ENCODE measurements around the gene LILRA5. TPM values are rescaled to one million over a fixed set of nuclear protein-coding genes. Genes with fewer than 3 reads are reported as not detected.
A peak's percentile ranks its signal among the peaks of the same experiment; 100 is the strongest.
"Not testable (repeated sequence)": the region's sequence is repeated elsewhere in the genome, so short reads cannot be mapped to it uniquely, and the experiment has no call there.

Gene LILRA5
- total RNA-seq, 1 experiment from 2014 or later, result not detected

DNA sequence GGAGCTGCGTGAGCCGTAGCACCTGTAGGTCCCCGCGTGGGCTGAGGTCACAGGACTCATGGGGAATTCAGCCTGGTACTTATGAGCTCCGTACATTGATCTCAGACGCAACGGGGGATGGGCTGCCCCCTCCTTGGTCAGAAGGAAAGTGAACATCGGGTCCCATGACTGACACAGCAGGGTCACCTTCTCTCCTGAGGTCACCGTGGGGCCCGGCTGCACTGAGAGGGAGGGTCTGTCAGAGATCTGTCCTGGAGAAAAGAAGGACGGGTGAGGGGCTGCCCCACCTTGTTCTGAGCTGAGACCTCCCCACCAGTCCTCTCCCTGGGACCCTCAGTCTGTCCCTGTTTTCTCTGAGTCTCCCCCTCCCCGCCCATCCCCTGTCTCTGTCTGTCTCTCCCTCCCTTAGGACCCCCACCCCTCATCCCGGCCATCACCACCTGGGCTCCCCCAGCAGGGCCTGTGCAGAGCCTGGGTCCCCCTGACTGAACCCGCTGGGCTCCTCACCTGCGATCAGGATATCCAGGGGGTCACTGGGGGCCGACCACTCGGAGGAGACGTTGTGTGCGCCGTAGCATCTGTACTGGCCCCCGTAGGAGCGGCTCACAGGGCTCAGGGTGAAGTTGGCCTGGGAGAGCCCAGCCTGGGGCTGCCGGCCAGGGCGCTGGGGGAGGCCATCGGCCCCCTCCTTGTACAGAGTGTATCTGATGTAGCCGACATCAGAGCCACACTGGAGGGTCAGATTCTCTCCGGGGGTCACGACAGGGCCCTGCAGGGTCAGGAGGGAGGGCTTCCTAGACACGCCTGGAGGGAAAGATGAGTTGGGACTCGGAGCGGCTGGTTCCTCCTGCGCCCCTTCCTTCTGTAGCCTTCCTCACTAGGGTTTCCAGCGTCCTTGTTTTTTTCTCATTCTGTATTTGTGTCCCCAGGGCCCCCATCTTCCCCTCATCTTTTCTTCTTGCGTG is 24.2 kb upstream of the LILRA5 start:
- in situ Hi-C loops (cut with HindIII; ENCODE audit: low pct_unique_long_range_greater_than_20kb, low sequenced_read_pairs), result no loop called here
- no peak for DNase-seq (ENCODE audit: low read depth, low spot score)

DNA sequence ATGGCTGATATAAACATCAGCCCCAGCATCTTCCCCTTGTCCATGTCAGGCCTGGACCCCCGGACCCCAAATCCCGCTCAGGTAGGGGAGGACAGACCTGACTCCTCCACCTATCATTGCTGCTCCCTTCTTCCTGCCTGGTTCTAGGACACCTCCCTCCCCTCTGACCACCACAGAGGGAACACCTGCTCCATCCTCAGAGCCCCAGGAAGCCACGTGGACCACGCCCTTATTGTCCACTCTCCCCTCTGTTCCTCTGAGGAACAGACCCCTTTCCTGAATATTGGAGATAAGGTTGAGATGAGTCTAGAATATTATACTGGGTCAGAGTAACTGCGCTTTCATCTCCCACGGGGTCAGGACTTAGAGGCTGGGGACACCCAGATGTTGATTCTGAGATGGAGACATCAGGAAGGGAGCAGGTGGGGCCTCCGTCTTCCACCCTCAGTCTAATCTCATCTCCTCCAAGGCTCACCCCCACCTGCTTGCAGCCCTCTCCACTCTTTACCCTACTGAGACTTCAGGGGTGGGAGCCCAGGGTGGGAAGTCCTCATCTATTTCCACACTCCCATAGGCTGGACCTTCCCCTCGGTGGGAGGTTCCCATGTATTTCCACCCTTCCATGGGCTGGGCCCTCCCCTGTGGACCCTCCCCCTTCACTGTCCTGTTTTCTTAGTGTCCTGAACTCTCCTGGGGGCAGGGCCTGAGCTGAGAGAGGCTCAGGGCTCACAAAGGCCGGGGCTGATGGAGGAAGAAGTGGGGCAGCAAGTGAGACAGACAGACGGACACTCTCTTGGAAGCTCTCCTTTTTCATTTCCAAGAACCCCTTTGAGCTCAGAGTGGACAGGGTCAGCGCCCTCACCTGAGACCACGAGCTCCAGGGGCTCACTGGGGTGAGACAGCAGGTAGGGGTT is 23.3 kb upstream of the LILRA5 start:
- DNase-seq (ENCODE audit: low read depth, low spot score), result no peak
- in situ Hi-C loops (cut with HindIII; ENCODE audit: low pct_unique_long_range_greater_than_20kb, low sequenced_read_pairs), result no loop called here

DNA sequence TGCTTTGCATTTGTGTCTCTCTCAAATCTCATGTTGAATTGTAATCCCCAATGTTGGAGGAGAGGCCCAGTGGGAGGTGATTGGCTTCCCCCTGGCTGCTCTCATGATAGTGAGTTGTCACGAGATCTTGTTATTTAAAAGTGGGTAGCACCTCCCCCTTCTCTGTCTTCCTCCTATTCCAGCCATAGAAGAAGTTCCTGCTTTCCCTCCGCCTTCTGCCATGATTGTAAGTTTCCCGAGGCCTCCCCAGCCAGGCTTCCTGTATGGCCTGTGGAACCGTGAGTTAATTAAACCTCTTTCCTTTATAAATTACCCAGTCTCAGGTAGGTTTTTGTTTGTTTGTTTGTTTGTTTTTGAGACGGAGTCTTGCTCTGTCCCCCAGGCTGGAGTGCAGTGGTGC is 22.2 kb upstream of the LILRA5 start:
- DNase-seq (ENCODE audit: low read depth, low spot score), result peak; percentile 44
- in situ Hi-C loops (cut with HindIII; ENCODE audit: low pct_unique_long_range_greater_than_20kb, low sequenced_read_pairs), result no loop called here

DNA sequence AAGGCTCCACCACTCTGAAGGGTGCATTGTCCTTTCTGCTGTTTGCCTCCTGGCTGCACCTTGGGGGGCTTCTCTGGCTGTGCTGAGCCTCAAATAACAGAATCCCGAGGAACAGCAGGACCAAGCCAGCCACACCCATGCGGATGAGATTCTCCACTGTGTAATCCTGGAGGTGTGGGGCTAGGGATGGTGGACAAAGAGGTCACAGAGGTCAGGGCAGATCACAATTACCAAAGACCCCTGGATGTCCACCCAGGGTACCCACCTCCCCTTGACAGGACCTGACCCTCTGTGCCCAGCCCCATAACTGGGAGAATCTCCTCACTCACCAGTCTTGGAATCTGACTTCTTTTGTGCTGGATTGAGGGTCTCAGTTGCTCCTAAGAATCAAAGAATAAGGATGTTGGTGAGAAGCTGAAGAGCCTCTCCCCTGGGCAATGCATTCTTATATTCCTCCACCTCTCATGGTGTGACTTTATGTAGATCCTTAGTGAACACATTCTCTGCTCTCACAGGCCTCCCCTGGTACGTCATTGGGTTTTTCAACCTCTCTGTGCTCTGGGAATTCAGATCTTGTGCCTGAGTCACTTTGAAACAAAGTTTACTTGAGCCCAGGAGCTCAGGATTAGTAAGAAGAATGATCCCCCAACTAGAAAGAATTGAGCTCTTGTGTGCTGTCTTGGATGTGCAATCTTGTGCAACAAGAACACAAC is 20.8 kb upstream of the LILRA5 start:
- in situ Hi-C loops (cut with HindIII; ENCODE audit: low pct_unique_long_range_greater_than_20kb, low sequenced_read_pairs), result no loop called here
- DNase-seq (ENCODE audit: low read depth, low spot score), result peak; percentile 24

DNA sequence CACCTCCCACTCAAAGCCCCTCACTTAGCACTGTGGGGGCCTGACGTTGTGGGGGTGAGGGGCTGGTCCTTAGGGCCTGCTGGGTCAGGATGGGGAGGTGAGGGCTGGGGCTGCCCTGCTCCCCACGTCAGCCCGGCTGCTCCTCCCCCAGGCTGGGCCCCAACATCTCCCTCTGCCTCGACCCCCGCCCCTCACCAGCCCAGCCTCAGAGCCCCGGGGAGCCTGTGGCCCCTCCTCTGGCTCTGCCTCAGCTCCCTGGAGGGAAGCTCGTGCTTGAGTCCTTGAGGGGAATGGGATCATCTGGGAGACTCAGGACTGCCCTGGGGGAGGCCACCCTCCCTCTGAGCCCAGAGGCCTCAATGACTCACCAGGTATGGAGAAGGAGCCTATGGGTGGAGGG is 19.2 kb upstream of the LILRA5 start:
- no peak for DNase-seq (ENCODE audit: low read depth, low spot score)

DNA sequence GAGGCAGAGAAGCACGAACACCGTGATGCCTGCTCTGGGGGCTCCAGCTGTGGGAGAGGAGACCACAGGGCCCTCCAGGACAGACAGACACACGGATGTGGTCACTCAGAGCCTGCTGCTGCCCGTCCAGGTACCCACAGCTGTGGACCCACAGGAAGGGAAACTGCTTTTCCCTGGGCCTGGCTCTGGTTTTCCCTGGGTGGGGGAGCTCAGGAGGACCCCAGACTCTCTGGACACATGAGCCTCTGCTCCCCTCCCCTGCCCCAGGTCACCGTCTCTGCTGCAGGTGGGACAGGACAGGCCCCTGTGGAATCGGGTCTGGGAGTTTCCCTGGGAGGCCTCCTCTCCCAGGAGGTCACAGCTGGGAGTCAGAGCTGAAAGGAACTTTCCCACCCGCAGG is 18.7 kb upstream of the LILRA5 start:
- no peak for DNase-seq (ENCODE audit: low read depth, low spot score)
- in situ Hi-C loops (cut with HindIII; ENCODE audit: low pct_unique_long_range_greater_than_20kb, low sequenced_read_pairs), result no loop called here

More for the DNA sequence above, 19.2 kb upstream of the LILRA5 start:
- in situ Hi-C loops (cut with HindIII; ENCODE audit: low pct_unique_long_range_greater_than_20kb, low sequenced_read_pairs), result no loop called here

DNA sequence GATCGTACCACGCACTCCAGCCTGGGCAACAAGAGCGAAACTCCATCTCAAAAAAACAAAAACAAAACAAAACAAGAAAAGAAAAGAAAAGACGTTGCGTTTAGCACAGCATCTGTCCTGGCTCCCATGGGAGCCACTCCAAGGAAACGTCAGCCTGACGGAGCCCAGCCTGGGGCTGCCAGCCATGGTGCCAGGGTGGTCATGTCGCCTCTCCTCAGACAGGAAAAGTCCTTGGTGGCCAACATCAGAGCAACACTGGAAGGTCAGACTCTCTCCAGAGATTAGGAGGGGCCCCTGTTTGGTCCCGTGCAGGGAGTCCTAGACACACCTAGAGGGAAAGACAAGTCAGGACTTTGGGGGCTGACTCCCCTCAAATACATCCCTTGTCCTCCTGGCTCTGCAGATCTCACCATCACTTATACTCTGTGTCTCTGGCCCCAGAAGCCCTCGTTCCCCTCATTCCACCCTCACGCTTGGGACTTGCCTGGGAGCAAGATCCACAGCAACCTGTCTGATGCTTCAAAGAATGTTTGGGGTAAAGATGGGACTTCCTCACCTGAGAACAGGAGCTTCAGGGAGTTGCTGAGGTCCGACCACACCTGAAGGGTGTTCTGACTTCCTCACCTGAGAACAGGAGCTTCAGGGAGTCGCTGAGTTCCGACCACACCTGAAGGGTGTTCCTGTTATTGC is 16.7 kb upstream of the LILRA5 start:
- DNase-seq (ENCODE audit: low read depth, low spot score), result no peak
- in situ Hi-C loops (cut with HindIII; ENCODE audit: low pct_unique_long_range_greater_than_20kb, low sequenced_read_pairs), result no loop called here

DNA sequence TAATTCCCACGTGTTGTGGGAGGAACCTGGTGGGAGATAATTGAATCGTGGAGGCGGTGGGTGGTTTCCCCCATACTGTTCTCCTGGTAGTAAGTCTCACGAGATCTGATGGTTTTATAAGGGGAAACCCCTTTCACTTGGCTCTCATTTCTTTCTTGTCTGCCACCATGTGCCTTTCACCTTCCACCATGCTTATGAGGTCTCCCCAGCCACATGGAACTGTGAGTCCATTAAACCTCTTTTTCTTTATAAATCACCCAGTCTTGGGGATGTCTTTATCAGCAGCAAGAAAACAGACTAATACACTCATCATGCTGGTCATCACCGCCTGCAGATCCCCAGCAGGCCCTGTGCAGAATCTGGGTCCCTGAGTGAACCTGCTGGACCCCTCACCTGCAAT is 15.8 kb upstream of the LILRA5 start:
- in situ Hi-C loops (cut with HindIII; ENCODE audit: low pct_unique_long_range_greater_than_20kb, low sequenced_read_pairs); DNase-seq (ENCODE audit: low read depth, low spot score): not testable (repeated sequence)

DNA sequence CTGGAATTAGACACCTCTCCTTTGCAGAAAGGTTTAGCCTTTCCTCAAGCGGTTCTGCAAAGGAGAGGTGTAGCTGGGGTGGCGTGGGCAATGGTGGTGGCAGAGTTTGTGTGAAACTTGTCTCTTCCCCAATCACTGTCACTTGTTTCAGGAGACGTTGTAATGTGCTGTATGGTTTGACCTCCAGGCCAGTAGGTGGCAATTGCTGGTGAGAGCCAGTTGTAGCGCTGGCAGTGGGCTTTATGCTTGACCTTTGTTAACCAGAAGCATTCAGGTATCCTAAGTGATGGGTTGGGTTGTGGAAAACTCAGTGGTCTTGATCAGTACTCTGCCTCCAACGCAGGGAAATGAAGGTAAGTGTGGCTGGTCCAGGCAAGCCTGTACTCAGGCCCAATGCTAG is 12.7 kb upstream of the LILRA5 start:
- DNase-seq (ENCODE audit: low read depth, low spot score), result no peak
- in situ Hi-C loops (cut with HindIII; ENCODE audit: low pct_unique_long_range_greater_than_20kb, low sequenced_read_pairs), result no loop called here

DNA sequence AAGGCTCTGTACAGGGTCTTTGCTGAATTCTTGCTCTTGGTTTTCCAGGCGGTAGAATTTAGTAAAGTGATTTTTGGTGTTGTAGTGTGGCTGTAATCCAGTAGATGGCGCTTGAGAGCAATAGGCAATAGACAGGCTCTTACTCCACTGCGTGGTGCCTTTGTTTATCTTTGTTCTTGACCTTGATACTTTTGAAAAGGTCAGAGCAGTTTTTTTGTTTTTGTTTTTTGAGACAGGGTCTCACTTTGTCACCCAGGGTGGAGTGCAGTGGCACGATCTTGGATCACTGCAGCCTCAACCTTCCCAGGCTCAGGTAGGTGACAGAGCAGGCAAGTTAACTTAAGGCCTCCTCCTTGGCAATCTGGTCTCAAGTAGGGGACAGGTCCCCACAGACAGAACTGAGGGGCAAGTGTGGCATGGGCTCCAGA is 12.2 kb upstream of the LILRA5 start:
- in situ Hi-C loops (cut with HindIII; ENCODE audit: low pct_unique_long_range_greater_than_20kb, low sequenced_read_pairs), result no loop called here
- DNase-seq (ENCODE audit: low read depth, low spot score), result peak; percentile 58

DNA sequence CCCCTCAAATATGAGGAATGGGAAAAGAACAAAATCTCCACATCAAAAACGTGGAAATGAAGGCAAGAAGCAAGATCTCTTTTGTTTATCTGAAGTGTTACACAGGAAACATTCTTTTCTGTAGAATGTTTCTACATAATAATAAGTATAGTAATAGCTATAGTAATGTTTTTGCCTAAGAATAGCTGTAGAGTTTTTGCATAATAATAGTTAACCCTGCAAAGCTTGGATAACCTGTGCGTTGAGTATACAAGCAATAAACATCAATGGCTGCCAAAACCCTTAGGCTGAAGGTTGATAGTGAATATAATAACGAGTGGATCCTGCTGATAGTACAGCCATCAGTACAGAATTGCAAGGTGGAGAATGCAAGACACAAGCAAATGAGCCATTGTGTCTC is 11.1 kb upstream of the LILRA5 start:
- in situ Hi-C loops (cut with HindIII; ENCODE audit: low pct_unique_long_range_greater_than_20kb, low sequenced_read_pairs), result no loop called here
- DNase-seq (ENCODE audit: low read depth, low spot score), result no peak

DNA sequence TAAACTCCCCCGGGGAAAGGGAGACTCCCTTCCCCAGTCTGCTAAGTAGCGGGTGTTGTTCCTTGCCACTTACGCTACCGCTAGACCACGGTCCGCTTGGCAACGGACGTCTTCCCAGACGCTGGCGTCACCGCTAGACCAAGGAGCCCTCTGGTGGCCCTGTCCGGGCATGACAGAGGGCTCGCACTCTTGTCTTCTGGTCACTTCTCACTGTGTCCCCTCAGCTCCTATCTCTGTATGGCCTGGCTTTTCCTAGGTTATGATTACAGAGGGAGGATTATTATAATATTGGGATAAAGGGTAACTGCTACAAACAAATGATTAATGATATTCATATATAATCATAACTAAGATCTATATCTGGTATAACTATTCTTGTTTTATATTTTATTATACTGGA is 10.0 kb upstream of the LILRA5 start:
- in situ Hi-C loops (cut with HindIII; ENCODE audit: low pct_unique_long_range_greater_than_20kb, low sequenced_read_pairs); DNase-seq (ENCODE audit: low read depth, low spot score): not testable (repeated sequence)

DNA sequence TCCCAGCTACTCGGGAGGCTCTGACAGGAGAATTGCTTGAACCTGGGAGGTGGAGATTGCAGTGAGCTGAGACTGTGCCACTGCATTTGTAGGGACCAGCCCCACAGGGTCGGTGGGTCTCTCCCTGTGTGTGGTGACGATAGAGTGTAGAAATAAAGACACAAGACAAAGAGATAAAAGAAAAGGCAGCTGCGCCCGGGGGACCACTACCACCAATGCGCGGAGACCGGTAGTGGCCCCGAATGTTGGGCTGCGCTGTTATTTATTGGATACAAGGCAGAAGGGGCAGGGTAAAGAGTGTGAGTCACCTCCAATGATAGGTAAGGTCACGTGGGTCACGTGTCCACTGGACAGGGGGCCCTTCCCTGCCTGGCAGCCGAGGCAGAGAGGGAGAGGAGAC is 9.3 kb upstream of the LILRA5 start:
- DNase-seq (ENCODE audit: low read depth, low spot score); in situ Hi-C loops (cut with HindIII; ENCODE audit: low pct_unique_long_range_greater_than_20kb, low sequenced_read_pairs): not testable (repeated sequence)

DNA sequence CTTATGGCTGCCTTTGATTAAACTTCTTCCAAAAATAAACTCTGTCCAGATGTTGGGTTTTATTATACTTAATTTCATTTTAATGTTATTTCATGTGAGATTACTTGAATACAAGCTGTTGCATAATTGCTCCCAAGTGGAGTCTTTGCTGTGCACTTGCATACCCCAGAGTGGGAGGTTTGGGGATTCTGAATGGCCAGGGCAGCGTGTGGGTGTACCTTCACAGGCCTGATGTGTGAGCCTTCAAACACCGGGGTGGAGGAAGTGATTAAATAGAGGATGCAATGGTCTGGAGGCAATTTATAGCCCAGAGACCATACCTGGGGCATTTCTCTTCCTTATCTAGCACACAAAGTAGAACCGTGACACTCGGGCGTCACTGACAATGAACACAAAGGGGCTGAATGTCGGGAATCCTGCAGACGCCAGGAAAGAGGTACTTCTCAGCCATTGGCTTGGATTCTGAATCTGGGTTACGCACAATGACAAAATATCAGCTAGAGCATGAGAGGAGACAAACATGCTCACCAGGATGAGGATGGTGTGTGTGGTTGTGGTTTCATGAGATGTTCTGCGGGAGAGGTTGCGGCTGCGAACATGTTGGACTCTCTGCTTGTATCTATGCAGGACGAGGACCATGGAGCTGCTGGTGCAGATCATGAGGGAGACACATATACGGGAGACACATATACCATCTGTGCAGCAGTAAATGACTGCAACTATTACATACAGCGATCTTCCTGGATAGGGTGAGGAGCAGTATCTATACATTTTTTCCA is 7.1 kb upstream of the LILRA5 start:
- DNase-seq (ENCODE audit: low read depth, low spot score), result no peak
- in situ Hi-C loops (cut with HindIII; ENCODE audit: low pct_unique_long_range_greater_than_20kb, low sequenced_read_pairs), result no loop called here

DNA sequence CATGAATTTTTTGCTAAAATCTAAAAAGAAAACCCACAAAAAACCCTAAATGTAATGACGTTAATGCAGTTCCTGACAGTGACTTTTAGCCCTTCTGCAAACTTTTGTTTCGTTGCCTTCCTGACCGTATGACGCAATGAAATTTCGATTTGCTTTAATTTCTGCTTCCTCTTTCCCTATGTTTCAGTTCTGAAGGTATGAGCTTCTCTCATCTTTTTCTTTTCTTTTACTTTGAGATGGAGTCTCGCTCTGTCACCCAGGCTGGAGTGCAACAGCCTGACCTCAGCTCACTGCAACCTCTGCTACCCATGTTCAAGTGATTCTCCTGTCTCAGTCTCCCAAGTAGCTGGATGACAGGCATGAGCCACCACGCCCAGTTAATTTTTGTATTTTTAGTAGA is 6.1 kb upstream of the LILRA5 start:
- DNase-seq (ENCODE audit: low read depth, low spot score), result no peak
- in situ Hi-C loops (cut with HindIII; ENCODE audit: low pct_unique_long_range_greater_than_20kb, low sequenced_read_pairs), result no loop called here

DNA sequence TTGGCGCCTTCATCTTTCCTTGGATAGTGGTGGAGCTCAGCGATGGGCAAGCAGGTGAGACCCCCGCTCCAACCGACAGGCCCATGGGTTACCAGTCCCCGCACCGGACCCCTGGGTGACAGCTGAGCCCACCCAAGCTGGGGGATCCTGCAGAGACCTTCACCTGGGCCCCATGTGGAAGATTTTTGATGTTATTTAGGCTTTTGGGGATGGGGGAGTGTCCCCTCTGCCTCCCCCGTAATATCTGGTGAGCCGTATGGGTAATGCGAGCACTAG is 4.9 kb upstream of the LILRA5 start:
- no peak for DNase-seq (ENCODE audit: low read depth, low spot score)
- in situ Hi-C loops (cut with HindIII; ENCODE audit: low pct_unique_long_range_greater_than_20kb, low sequenced_read_pairs), result no loop called here
